ENCODE results near the gene GLG1.

DNA sequence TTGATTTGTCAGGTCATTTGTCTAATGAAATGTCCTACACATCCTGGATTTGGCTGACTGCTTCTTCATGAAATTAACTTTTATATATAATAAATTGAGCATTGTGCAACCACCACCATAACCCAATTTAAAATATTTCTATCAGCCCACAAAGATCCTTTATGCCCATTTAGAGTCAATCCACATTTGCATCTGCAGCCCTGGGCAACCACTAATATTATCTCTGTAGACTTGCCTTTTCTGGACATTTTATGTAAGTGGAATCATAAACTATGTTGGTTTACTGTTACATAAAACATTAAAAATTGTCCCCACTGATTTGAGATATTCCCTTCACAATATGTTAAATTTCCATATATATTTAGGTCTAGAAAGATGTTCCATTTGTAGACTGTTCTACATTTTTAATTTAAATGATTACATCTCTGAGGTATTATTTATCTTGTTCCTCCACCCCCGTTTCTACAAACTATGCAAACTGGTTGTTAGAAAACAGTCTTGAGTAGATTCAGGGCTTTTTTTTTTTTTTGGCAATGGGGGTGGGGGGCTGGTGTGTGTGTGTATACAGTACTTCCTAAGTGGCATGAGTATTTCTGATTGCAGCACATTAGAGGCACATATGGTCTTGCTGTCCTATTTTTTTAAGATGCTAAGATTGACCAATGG lies 43.1 kb upstream of the GLG1 start:
- TF ChIP-seq, protein P1, sequence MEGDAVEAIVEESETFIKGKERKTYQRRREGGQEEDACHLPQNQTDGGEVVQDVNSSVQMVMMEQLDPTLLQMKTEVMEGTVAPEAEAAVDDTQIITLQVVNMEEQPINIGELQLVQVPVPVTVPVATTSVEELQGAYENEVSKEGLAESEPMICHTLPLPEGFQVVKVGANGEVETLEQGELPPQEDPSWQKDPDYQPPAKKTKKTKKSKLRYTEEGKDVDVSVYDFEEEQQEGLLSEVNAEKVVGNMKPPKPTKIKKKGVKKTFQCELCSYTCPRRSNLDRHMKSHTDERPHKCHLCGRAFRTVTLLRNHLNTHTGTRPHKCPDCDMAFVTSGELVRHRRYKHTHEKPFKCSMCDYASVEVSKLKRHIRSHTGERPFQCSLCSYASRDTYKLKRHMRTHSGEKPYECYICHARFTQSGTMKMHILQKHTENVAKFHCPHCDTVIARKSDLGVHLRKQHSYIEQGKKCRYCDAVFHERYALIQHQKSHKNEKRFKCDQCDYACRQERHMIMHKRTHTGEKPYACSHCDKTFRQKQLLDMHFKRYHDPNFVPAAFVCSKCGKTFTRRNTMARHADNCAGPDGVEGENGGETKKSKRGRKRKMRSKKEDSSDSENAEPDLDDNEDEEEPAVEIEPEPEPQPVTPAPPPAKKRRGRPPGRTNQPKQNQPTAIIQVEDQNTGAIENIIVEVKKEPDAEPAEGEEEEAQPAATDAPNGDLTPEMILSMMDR (IDR thresholded peaks at IDR 0.05) = no peak
- TF ChIP-seq EP300 (IDR thresholded peaks at IDR 0.05) (no peak), POLR2A (IDR thresholded peaks at IDR 0.05) (no peak)
